Neural cell (in vitro differentiated cells): ENCODE data around the gene ESPNL.

ENCODE experiments used
- TF ChIP-seq, protein P1 (sequence below): fragments of 450-650 bp; IDR thresholded peaks from 2 replicates; pipeline ENCODE4 v1.5.1; 2014; ENCODE audit warnings: antibody characterized with exemption, mild to moderate bottlenecking, moderate library complexity; ENCODE audit not compliant: poor library complexity, severe bottlenecking
- TF ChIP-seq, protein P2 (sequence below): IDR thresholded peaks from 2 replicates; pipeline ENCODE4 v1.6.1; 2012; ENCODE audit warnings: borderline replicate concordance

DNA sequence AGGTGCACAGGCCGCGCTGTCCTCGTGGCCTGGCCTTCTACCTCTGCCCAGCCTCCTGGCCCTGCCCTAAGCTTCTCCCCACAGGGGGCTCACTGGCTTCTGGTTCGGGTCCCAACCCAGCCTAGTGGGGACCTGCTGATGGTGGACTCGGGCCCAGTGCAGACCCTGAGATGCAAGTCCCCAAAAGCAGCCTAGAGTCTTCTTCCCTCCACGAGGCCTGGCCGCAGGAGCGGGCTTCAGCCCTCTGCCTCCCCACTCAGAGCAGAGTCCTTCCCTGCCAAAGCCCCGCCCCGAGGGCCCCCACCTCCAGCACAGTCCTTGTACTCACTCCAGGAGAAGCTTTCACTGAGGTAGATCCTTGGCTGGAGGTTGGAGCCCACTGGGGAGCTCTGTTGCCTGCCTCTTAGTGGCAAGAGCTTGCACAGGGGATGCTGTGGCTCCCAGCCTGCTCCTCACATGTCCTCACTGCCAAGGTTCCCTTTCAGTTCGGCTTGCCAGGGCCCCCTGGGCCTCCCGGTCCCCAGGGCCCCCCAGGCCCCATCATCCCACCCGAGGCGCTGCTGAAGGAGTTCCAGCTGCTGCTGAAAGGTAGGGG, 62.2 kb downstream of the ESPNL start:
- TF ChIP-seq, protein P1, sequence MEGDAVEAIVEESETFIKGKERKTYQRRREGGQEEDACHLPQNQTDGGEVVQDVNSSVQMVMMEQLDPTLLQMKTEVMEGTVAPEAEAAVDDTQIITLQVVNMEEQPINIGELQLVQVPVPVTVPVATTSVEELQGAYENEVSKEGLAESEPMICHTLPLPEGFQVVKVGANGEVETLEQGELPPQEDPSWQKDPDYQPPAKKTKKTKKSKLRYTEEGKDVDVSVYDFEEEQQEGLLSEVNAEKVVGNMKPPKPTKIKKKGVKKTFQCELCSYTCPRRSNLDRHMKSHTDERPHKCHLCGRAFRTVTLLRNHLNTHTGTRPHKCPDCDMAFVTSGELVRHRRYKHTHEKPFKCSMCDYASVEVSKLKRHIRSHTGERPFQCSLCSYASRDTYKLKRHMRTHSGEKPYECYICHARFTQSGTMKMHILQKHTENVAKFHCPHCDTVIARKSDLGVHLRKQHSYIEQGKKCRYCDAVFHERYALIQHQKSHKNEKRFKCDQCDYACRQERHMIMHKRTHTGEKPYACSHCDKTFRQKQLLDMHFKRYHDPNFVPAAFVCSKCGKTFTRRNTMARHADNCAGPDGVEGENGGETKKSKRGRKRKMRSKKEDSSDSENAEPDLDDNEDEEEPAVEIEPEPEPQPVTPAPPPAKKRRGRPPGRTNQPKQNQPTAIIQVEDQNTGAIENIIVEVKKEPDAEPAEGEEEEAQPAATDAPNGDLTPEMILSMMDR, result no peak
- TF ChIP-seq, protein P2, sequence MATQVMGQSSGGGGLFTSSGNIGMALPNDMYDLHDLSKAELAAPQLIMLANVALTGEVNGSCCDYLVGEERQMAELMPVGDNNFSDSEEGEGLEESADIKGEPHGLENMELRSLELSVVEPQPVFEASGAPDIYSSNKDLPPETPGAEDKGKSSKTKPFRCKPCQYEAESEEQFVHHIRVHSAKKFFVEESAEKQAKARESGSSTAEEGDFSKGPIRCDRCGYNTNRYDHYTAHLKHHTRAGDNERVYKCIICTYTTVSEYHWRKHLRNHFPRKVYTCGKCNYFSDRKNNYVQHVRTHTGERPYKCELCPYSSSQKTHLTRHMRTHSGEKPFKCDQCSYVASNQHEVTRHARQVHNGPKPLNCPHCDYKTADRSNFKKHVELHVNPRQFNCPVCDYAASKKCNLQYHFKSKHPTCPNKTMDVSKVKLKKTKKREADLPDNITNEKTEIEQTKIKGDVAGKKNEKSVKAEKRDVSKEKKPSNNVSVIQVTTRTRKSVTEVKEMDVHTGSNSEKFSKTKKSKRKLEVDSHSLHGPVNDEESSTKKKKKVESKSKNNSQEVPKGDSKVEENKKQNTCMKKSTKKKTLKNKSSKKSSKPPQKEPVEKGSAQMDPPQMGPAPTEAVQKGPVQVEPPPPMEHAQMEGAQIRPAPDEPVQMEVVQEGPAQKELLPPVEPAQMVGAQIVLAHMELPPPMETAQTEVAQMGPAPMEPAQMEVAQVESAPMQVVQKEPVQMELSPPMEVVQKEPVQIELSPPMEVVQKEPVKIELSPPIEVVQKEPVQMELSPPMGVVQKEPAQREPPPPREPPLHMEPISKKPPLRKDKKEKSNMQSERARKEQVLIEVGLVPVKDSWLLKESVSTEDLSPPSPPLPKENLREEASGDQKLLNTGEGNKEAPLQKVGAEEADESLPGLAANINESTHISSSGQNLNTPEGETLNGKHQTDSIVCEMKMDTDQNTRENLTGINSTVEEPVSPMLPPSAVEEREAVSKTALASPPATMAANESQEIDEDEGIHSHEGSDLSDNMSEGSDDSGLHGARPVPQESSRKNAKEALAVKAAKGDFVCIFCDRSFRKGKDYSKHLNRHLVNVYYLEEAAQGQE, result no peak
